Tibial nerve (tissue), 3 donors: ENCODE measurements around the gene ZBTB20.

Experiments used
- POLR2A ChIP-seq, 2 donors: fragments of 450-650 bp; IDR thresholded peaks; one replicate each; pipeline ENCODE4 v1.6.1; 2017; ENCODE audit warnings: antibody characterized with exemption in 2 of 2, mild to moderate bottlenecking in 2 of 2, moderate library complexity in 2 of 2
- TF ChIP-seq, protein P1 (sequence below), 5 experiments: fragments of 200-600 bp in 3 of 5; fragments of 450-650 bp in 2 of 5; sonication (generic) in 3 of 5; IDR thresholded peaks; one replicate each; pipeline ENCODE4 v1.5.1; 2016 to 2019; ENCODE audit warnings: antibody characterized with exemption in 5 of 5, mild to moderate bottlenecking in 3 of 5, moderate library complexity in 2 of 5

DNA sequence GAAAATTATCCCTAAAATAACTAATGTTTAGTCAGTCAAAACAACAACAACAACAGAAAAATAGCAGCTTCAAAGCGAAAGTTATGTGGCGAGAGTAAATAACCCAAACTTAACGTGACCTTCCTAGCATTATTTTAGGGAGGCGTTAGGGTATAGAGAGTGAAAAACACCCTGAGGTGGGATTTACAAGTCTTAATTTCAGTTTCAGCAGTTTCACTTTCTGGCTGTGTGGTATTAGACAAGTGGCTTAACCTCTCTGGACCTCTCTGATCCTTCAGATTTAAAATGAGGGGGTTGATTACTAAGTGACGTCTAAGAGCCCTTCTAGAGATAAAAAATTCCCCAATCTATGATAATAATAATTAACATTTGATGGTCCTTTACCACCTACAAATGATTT, 291.2 kb downstream of the ZBTB20 start:
- TF ChIP-seq, protein P1, sequence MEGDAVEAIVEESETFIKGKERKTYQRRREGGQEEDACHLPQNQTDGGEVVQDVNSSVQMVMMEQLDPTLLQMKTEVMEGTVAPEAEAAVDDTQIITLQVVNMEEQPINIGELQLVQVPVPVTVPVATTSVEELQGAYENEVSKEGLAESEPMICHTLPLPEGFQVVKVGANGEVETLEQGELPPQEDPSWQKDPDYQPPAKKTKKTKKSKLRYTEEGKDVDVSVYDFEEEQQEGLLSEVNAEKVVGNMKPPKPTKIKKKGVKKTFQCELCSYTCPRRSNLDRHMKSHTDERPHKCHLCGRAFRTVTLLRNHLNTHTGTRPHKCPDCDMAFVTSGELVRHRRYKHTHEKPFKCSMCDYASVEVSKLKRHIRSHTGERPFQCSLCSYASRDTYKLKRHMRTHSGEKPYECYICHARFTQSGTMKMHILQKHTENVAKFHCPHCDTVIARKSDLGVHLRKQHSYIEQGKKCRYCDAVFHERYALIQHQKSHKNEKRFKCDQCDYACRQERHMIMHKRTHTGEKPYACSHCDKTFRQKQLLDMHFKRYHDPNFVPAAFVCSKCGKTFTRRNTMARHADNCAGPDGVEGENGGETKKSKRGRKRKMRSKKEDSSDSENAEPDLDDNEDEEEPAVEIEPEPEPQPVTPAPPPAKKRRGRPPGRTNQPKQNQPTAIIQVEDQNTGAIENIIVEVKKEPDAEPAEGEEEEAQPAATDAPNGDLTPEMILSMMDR (IDR thresholded peaks at IDR 0.05), result no peak
- TF ChIP-seq POLR2A (IDR thresholded peaks at IDR 0.05), result no peak
